Endothelial cell of umbilical vein (primary cell): ENCODE data around the gene CHSY3. TPM values are rescaled to one million over a fixed set of nuclear protein-coding genes. Genes with fewer than 3 reads are reported as not detected.

Experiments
- BruUV-seq: library from RNA; stranded (reverse); fragments of 400-500 nt; replicated peaks from 2 replicates; lab custom pipeline; 2021; lab: Mats Ljungman, UMichigan
- CTCF ChIA-PET: fragments of 300-600, 350-600 bp; sonication (Branson Sonifier 250); formaldehyde crosslinking; loops from one replicate; lab custom pipeline; 2021; ENCODE audit warnings: antibody characterized with exemption, inconsistent platforms; lab: Charles Lee
- POLR2A ChIA-PET: fragments of 300-600, 350-600 bp; sonication (Branson Sonifier 250); formaldehyde crosslinking; loops from one replicate; lab custom pipeline; 2021; ENCODE audit warnings: antibody characterized with exemption, inconsistent platforms; lab: Charles Lee
- DNase-seq: peaks from one replicate; pipeline ENCODE4 v3.0.0-alpha.2; 2011; ENCODE audit warnings: low read depth, low spot score
- FAIRE-seq: peaks from 2 replicates; lab custom pipeline; 2011; peaks lifted over from hg19 to GRCh38; lab: Jason Lieb, UNC
- H2AFZ ChIP-seq: 2 replicates; pipeline ENCODE4 v1.6.0; 2012; ENCODE audit warnings: low read depth, low read length, control low read depth, inconsistent platforms
- H3K27ac ChIP-seq: 2 replicates; pipeline ENCODE4 v1.5.1; 2011; ENCODE audit warnings: low read depth, mild to moderate bottlenecking, control low read depth, low read length, moderate library complexity; ENCODE audit not compliant: insufficient read depth
- H3K27me3 ChIP-seq, 2 experiments: 2 replicates each; pipeline versions ENCODE4 v1.6.0 to v1.6.1; 2011; ENCODE audit warnings: low read length in 2 of 2, mixed read lengths in 1 of 2; ENCODE audit not compliant: control insufficient read depth in 2 of 2, insufficient read depth in 2 of 2
- H3K36me3 ChIP-seq, 2 experiments: 2 replicates in 1 of 2; 3 replicates in 1 of 2; pipeline ENCODE4 v1.5.1; 2011; ENCODE audit warnings: low read length in 2 of 2, mild to moderate bottlenecking in 1 of 2, moderate library complexity in 1 of 2; ENCODE audit not compliant: control insufficient read depth in 2 of 2, insufficient read depth in 2 of 2; ENCODE audit errors: extremely low read depth in 1 of 2
- H3K4me1 ChIP-seq: 3 replicates; pipeline ENCODE4 v1.5.1; 2011; ENCODE audit warnings: mild to moderate bottlenecking, low read length; ENCODE audit not compliant: control insufficient read depth, insufficient read depth; ENCODE audit errors: extremely low read depth
- H3K4me2 ChIP-seq: 2 replicates; pipeline ENCODE4 v1.6.1; 2011; ENCODE audit warnings: low read length, control low read depth, mixed read lengths; ENCODE audit not compliant: insufficient read depth
- H3K4me3 ChIP-seq, 3 experiments: fragments of 200-600 bp in 1 of 3; sonication (generic), shearing (Covaris generic) in 1 of 3; replicated peaks in 1 of 3; 2 replicates each; pipeline ENCODE4 v1.5.1; 2011 to 2016; ENCODE audit warnings: control low read depth in 3 of 3, low read length in 3 of 3, mild to moderate bottlenecking in 2 of 3, inconsistent platforms in 1 of 3, low read depth in 1 of 3, moderate library complexity in 1 of 3; ENCODE audit not compliant: insufficient read depth in 1 of 3
- H3K79me2 ChIP-seq: 2 replicates; pipeline ENCODE4 v1.6.0; 2012; ENCODE audit warnings: low read length, inconsistent platforms; ENCODE audit not compliant: control insufficient read depth, insufficient read depth
- H3K9ac ChIP-seq: replicated peaks from 2 replicates; pipeline ENCODE3; 2011; ENCODE audit warnings: low read length, control low read depth; ENCODE audit not compliant: insufficient read depth; ENCODE audit errors: extremely low read depth
- H3K9me1 ChIP-seq: replicated peaks from 3 replicates; pipeline ENCODE4 v1.6.0; 2011; ENCODE audit warnings: mild to moderate bottlenecking, low read length; ENCODE audit not compliant: control insufficient read depth, insufficient read depth; ENCODE audit errors: extremely low read depth
- H3K9me3 ChIP-seq: replicated peaks from 2 replicates; pipeline ENCODE4 v1.5.1; 2012; ENCODE audit warnings: low read length, inconsistent platforms; ENCODE audit not compliant: control insufficient read depth, insufficient read depth
- H4K20me1 ChIP-seq: replicated peaks from 2 replicates; pipeline ENCODE3; 2011; ENCODE audit warnings: mild to moderate bottlenecking, low read length; ENCODE audit not compliant: control insufficient read depth, insufficient read depth; ENCODE audit errors: extremely low read depth
- EZH2 ChIP-seq: IDR thresholded peaks from 2 replicates; pipeline ENCODE4 v1.6.1; 2012; ENCODE audit warnings: borderline replicate concordance, low read depth, mild to moderate bottlenecking, moderate library complexity, low read length, inconsistent platforms; ENCODE audit not compliant: severe bottlenecking
- FOS ChIP-seq: IDR thresholded peaks from 2 replicates; pipeline ENCODE4 v1.6.1; 2011; ENCODE audit warnings: mild to moderate bottlenecking, low read length, moderate library complexity, borderline replicate concordance; ENCODE audit not compliant: insufficient read depth
- GATA2 ChIP-seq: IDR thresholded peaks from 2 replicates; pipeline ENCODE4 v1.7.0; 2011; ENCODE audit warnings: low read depth, mild to moderate bottlenecking, moderate library complexity, mixed read lengths, low read length; ENCODE audit not compliant: insufficient read length, insufficient read depth
- JUN ChIP-seq: IDR thresholded peaks from 2 replicates; pipeline ENCODE4 v1.6.1; 2011; ENCODE audit warnings: borderline replicate concordance, low read depth; ENCODE audit not compliant: insufficient read length, insufficient read depth
- MYC ChIP-seq: IDR thresholded peaks from one replicate; pipeline ENCODE4 v1.6.1; 2011; ENCODE audit warnings: mild to moderate bottlenecking, low read depth, low read length
- POLR2A ChIP-seq: IDR thresholded peaks from 2 replicates; pipeline ENCODE4 v1.6.1; 2012; ENCODE audit warnings: low read depth, mild to moderate bottlenecking, control low read depth, low read length
- POLR2AphosphoS5 ChIP-seq: IDR thresholded peaks from 2 replicates; pipeline ENCODE4 v1.6.1; 2012; ENCODE audit warnings: low read depth, mild to moderate bottlenecking, control low read depth, low read length, moderate library complexity; ENCODE audit not compliant: insufficient read depth
- dilution Hi-C: fragments of 300-500 bp; cut with MboI; formaldehyde crosslinking; loops from one replicate; pipeline ENCODE4 v1.15.0; 2019; ENCODE audit warnings: low sequenced_read_pairs; ENCODE audit not compliant: extremely low pct_ligation_motif_present
- intact Hi-C: fragments of 100-400 bp; cut with micrococcal nuclease; formaldehyde crosslinking; loops from one replicate; pipeline ENCODE4 v1.10.0; 2022
- polyA plus RNA-seq, 4 experiments: library from polyadenylated mRNA; depleted of rRNA in 3 of 4; stranded (reverse) in 3 of 4; unstranded in 1 of 4; fragments of >200 nt; gene quantifications; 2 replicates each; pipeline versions ENCODE4 v1.2.1 to v1.2.3, GENCODE V29; 2011 to 2012; ENCODE audit warnings: missing spikeins in 1 of 4
- total RNA-seq: library from RNA; stranded (reverse); gene quantifications from 2 replicates; pipeline ENCODE4 v1.2.3, GENCODE V29; 2021
- TF ChIP-seq, protein P1 (sequence below), 2 donors: IDR thresholded peaks; 1 replicate in 1 of 2; 2 replicates in 1 of 2; pipeline ENCODE4 v1.5.1; 2011; ENCODE audit warnings: low read length in 2 of 2, mild to moderate bottlenecking in 2 of 2, moderate library complexity in 2 of 2, control low read depth in 1 of 2, inconsistent platforms in 1 of 2, low read depth in 1 of 2; ENCODE audit not compliant: insufficient read depth in 1 of 2; ENCODE audit errors: extremely low read depth in 1 of 2

CHSY3 gene
- total and polyA plus RNA-seq, 2 donors (not counting 3 experiments of a cell fraction or from before 2014, with no cell fraction given) = 2.2 to 8.4 TPM

DNA sequence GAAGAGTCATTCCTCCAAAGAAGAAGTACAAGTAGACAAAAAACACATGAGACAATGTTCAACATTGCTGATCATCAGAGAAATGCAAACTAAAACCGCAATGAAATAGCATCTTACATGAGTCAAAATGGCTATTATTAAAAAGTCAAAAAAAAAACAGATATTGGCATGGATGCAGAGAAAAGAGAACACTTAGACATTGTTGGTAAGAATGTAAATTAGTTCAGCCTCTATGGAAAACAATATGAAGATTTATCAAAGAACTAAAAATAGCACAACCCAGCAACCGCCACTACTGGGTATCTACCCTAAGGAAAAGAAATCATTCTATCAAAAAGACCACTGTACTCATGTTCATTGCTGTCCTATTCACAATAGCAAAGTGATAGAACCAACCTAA, 157.5 kb downstream of the CHSY3 start:
- ChIA-PET POLR2A (no interaction called here), CTCF (no interaction called here)
- no peaks in the 10 kb centered on the region for H4K20me1 ChIP-seq
- no peaks in the 10 kb centered on the region for H3K36me3 ChIP-seq
- H3K27ac ChIP-seq = no peak overlapping the region
- no peak overlapping the region for H3K4me3 ChIP-seq
- dilution Hi-C loops = no loop called here
- BruUV-seq = no TSS peak
- H3K4me1 ChIP-seq = no peaks in the 10 kb centered on the region
- DNase-seq (no peak), FAIRE-seq (no peak)
- intact Hi-C loops = no loop called here
- no peak for TF ChIP-seq FOS
- TF ChIP-seq MYC = no peak
- TF ChIP-seq, protein P1, sequence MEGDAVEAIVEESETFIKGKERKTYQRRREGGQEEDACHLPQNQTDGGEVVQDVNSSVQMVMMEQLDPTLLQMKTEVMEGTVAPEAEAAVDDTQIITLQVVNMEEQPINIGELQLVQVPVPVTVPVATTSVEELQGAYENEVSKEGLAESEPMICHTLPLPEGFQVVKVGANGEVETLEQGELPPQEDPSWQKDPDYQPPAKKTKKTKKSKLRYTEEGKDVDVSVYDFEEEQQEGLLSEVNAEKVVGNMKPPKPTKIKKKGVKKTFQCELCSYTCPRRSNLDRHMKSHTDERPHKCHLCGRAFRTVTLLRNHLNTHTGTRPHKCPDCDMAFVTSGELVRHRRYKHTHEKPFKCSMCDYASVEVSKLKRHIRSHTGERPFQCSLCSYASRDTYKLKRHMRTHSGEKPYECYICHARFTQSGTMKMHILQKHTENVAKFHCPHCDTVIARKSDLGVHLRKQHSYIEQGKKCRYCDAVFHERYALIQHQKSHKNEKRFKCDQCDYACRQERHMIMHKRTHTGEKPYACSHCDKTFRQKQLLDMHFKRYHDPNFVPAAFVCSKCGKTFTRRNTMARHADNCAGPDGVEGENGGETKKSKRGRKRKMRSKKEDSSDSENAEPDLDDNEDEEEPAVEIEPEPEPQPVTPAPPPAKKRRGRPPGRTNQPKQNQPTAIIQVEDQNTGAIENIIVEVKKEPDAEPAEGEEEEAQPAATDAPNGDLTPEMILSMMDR (IDR thresholded peaks at IDR 0.05; ENCODE audit: extremely low read depth in 1 of 2, insufficient read depth in 1 of 2, low read depth in 1 of 2, low read length in 2 of 2) = no peak
- no peak for TF ChIP-seq JUN
- TF ChIP-seq GATA2 = no peak
- no peak for TF ChIP-seq POLR2AphosphoS5
- no peak for TF ChIP-seq POLR2A
- TF ChIP-seq EZH2 = no peak
- H3K4me2 ChIP-seq = no peak overlapping the region
- H3K27me3 ChIP-seq = no peaks in the 10 kb centered on the region
- no peak overlapping the region for H2AFZ ChIP-seq
- H3K9me1 ChIP-seq = no peaks in the 10 kb centered on the region
- H3K9ac ChIP-seq = no peak overlapping the region
- H3K79me2 ChIP-seq = no peaks in the 10 kb centered on the region
- H3K9me3 ChIP-seq = no peaks in the 10 kb centered on the region
